Effector CD4-positive, alpha-beta T cell (primary cell): Measurements from ENCODE around the gene GABARAP.
"Not testable (repeated sequence)": the region's sequence is repeated elsewhere in the genome, so short reads cannot be mapped to it uniquely, and the experiment has no call there.

Experiments used
- DNase-seq: peaks from one replicate; pipeline ENCODE4 v3.0.0-alpha.2; 2020

GABARAP gene

GRCh38 chr17:7260651-7261378, 18.6 kb upstream of the GABARAP start:
- no peak for DNase-seq

DNA sequence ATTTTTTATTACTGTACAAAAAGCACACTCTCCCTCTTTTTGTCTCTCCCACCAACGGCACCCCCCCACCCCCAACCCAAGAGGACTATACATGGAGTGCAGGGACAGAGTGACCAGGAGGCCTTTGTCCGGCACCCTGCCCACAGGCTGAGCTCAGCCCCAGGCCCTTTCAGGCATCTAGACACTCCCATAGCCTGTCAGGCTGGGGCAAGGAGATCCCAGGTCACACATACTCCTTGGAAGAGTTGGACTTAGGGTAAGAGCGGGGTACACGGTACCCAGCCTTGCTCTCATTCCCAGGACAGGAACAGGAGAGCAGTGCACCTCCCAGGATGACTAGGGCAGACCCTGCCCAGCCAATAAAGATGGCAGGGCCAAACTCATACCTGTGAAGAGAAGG, 17.9 kb upstream of the GABARAP start:
- no peak for DNase-seq

GRCh38 chr17:7259555-7259889, 17.3 kb upstream of the GABARAP start:
- no peak for DNase-seq

GRCh38 chr17:7258731-7259554, 16.7 kb upstream of the GABARAP start:
- no peak for DNase-seq

- no peak for DNase-seq
Observed at GRCh38 chr17:7256766-7257456, 14.7 kb upstream of the GABARAP start.

DNA sequence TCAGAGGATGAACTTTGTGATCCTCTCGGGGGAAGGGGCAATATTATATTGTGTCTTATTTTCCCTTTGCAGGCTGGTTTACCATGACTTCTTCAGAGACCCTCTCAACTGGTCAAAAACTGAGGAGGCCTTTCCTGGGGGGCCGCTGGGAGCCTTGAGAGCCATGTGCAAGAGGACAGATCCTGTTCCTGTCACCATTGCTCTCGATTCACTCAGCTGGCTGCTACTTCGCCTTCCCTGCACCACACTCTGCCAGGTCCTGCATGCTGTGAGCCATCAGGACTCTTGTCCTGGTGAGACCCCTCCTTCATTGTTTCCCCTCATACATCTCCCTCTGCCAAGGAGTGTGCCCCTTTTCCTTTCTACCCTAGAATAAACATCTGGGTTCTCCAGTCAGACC, 12.3 kb upstream of the GABARAP start:
- no peak for DNase-seq

DNA sequence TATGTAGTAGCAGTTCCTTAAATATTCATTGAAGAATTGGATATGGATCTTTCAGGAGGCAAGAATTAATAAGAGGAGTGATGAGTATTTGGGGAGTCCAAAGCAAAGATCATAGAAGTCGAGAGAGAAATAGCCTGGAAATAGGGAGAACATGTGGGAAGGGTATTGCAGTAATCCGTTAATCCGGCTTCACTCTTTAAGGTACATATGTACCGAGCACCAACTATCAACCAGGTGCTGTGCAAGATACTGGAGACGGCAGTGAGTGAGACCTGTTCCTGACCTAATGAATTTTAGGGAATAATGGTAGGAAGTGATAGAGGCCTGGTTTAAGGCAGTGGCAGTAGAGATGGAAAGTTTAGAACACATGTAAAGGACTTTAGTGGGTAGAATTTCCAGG, 10.8 kb upstream of the GABARAP start:
- DNase-seq, result no peak

DNA sequence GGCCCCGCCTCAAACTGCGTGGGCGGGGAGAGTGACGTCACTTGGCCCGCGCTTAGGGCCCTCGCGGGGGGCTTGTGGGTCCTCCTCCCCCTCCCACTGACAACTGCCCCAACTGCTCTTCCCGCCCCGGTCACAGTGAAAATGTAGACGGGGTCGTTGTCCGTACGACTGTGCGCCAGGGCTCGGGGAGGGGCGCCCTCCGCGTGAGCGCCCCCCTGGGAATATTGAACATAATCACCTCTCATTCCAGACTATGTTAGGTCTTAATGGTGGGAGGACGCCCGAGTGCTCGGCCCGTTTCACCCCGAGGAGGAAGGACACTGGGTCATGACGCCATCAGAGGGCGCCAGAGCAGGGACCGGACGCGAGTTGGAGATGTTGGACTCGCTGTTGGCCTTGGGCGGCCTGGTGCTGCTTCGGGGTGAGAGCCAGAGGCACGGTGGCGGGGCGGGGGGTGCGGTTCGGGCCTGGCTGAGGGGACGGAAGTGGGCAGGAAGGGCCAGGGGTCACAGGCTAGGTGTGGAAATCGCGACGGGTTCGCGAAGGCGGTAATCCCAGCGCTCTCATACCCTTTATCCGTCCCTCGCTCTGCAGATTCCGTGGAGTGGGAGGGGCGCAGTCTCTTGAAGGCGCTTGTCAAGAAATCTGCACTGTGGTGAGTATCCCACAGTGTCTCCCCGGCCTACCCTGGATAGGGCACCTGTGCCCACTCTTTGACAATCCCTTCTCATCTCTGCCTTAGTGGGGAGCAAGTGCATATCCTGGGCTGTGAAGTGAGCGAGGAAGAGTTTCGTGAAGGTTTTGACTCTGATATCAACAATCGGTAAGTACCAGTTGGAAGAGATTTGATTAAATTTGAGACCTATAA, 10.2 kb upstream of the GABARAP start, which contains the start of gene ELP5:
TSS of gene ELP5 (plus strand) at position 40 of the 868 bp plus-strand sequence. CDS start at position 376, 336 bp downstream.
- DNase-seq, result peak; percentile 82

DNA sequence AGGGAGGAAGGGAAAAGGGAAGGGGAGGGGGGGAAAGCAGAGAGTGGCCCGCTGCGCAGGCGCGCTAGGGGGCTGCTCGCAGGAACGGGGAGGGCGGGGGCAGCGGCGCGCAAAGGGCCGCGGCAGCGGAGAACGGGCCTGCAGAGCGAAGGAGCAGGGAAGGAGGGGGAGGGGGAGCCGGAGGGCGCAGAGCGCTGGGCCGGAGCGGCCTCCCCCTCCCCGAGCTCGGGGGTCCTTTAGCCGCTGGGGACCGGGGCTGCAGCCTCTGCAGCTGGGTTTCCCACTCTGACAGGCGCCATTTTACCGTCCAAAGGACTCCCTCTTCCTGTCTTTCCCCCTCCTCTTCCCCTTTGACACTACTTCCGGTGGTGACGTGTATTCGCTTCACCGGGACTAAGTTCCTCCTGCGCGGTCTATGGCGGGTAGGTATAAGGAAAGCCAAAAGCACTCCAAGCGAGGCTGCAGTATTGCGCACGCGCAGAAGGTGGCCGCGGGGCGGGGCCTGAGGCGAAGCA, 9.5 kb upstream of the GABARAP start, which contains the start of gene CTDNEP1:
TSS of gene CTDNEP1 (minus strand) at position 74 of the 515 bp plus-strand sequence. CDS start 438 bp downstream, outside the sequence.
- peak; percentile 100 for DNase-seq

DNA sequence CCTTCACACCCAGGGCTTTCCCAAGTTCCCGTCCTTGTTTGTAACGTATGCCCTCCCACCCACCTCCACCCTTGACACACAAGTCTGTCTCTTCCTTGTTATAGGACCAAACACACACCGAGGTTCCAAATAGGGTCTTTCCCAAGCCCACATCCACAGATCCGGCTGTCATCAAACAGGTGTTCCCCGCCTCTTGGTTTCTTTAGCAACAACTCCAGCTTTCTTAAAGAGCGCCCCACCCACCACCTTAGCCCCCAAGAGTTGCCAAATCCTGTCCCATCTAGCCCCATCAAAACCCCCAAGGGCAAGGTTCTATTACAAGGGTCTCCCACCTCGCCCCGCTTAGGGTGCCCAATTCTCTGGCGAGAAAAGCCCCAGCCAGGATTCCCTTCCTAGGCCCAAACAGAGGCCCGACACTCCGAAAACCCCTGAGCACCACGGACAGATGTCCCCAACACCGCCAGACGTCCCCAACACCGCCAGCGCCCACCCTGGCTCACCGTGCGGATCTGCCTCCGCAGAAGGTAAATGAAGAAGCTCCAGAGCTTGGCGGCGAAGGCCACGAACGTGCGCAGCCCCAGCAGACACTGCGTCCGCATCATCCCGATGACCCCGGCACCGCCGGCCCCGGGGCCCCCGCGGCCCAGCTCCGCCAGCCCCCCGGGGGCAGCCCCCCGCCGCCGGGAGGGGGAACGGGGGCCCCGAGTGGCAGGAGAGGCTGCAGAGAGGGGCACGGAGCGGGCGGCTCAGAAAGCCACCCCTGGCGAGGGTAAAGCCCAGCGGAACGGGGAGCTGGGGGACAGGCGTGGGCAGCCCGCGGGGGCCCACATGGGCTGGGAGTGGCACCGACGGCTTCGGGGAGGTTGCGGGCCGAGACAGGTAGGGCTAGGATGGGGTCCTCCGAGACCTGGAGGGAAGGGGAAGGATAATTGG, 8.7 kb upstream of the GABARAP start:
- DNase-seq, result no peak

DNA sequence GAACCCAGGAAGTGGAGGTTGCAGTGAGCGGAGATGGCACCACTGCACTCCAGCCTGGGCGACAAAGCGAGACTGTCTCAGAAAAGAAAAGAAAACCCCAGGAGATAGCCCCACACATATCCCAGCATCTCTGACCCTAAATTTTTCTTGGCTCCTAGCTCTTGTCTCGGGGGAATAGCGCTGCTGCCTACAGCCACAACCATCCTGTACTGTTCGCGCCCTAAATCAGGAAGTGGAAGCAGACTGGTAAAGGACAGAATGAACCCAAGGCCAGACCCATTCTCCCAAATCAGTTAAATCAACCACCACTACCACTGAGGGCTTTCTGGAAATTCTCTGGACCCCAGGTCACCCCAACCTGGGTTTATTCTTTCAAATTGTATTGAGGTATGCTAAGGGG, 7.6 kb upstream of the GABARAP start:
- DNase-seq, result no peak

DNA sequence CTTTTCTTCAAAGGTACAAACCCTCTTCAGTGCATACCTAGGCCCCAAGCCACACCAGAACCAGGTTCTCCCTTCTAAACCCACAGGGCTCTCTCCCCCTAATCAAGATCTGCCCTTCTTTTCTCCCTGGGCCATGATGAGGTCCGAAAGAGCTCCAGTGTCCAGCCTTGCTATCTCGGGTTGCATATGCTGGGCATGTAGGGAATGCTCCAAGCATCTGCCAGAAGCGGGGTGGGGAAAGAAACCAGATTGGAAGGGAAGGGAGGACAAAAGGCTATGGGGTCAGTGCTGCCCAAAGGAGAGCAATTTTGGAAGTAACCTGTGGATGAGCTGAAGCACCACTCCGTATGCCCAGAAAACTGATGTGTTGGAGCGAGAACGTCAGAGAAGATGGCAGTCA, 7.0 kb upstream of the GABARAP start:
- DNase-seq, result no peak

DNA sequence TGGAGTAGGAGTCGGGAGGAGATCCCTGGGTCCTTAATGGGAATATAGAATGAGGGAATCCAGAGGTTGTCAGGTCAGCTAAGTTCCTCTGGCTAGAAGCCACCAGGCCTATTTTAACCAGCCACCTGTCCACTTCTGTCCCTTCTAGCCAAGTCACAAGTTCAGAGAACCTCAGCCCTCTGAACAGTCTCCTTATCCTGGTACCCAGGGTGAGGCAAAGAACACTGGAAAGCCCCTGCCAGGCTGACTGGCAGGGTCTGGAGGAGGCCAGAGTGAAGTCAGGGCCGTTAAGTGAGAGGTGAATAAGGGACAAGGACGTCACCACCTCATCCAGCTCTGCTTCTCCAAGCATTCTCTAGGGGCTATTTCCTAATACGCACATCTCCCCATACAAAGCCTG, 6.5 kb upstream of the GABARAP start:
- DNase-seq, result no peak

- DNase-seq, result no peak
Observed at GRCh38 chr17:7246779-7247178, 4.5 kb upstream of the GABARAP start.

DNA sequence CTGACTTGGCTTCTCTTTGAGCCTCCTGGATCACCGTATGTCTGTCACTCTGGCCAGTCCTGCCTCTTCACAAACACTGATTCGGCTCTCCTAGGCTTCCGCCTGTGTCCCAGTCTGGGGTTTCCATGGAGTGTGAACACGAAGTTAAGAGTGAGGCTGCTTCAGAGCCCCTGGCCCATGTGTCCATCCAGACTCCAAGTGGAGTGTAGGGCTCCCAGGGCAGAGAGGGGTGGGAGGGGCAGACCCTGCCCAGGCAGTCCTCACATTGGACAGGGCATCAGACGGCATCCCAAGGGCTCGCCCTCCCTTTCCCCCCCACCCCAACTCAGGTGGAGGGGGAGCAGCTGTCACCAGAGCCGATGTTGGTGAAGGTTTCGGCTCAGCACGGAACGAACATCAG, 1.6 kb upstream of the GABARAP start:
- DNase-seq, result not testable (repeated sequence)

DNA sequence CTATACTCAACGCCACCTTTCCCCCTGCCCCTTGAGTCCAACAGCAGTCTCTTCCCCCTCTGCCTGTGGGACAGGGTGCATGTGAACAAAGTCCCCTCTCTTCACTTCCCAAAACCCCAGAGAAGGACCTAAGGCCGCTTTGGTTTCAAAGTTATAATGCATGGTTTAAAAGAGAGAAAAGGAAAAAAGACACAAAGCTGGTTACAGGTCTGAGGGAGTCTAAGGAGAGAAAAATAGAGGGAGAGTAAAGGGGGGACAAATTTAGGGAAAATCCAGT, 1.1 kb upstream of the GABARAP start:
- no peak for DNase-seq

DNA sequence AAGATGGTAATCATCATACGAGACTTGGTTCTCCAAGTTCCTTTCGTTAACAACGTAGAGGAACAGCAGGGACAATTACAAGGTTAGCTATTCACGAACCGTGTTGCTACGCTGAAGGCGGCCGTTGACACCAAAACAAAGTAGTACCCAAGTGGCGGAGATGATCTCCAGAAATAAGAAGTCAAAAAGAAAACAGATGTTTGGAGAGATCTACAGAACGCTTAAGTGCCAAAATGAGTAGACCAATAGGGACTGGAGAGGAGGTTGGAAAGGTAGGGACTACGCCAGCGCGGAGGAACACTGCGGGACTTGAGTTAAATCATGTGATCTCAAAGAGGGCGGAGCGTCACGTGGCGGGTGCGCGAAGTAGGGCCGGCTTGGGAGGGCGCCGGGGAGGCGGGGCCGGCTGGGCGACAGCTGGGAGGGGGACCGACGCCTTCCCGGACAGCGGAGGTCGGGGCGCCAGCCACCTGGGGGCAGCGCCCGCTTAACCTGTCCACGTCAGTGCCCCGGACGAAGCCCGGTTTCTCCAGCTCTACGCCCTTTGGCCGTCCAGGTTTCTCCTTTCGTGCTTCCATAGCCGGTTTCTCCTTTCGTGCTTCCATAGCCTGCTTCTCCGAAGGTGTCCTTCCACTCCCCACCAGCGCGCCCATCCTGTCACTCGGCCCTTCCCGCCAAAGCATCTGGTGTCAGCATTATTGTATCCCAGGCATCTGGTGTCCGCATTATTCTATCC, 636 bp upstream of the GABARAP start:
- DNase-seq, result peak; percentile 91

GRCh38 chr17:7241090-7241733, 1.0 kb downstream of the GABARAP start:
- DNase-seq, result no peak

- no peak for DNase-seq
Observed at GRCh38 chr17:7240375-7240774, 1.9 kb downstream of the GABARAP start.
